ENCODE measurements around the gene CMTM6. TPM values are rescaled to one million over a fixed set of nuclear protein-coding genes. Genes with fewer than 3 reads are reported as not detected.
A peak's percentile ranks its signal among the peaks of the same experiment; 100 is the strongest.

CMTM6 gene
- total and polyA plus RNA-seq, 2 of the 8 experiments (the other 6 are each of a cell fraction or from before 2014, with no cell fraction given) = 24.0 to 51.5 TPM

DNA sequence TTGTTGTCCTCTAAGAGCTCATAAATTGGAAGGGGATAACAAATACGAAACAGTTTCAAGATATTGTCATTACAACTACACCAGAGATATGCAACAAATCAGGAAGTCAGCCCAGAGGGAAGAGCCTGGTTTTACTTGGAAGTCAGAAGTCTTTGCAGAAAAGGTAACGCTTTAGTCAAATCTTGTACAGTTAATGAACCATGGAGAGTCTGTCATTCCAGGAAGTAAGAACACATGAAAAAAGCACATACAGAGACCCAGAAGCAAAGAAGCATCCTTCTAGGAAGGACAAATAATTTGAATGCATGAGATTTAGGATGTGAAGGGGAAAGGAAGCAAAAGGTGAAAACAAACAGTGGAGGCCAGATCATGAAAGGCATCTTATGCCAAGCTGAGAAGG lies 48.4 kb upstream of the CMTM6 start:
- H2BK20ac ChIP-seq (ENCODE audit: low read length) = no peak overlapping the region
- no peak overlapping the region for H3K27ac ChIP-seq (ENCODE audit: low read depth, low read length)
- H3K18ac ChIP-seq (ENCODE audit: extremely low read depth, low read length) = no peak overlapping the region
- H3K4me2 ChIP-seq (ENCODE audit: insufficient read depth in 1 of 2, low read depth in 2 of 2, low read length in 2 of 2) = no peak overlapping the region
- DNase-seq (ENCODE audit: low read depth in 1 of 2, low spot score in 2 of 2) (no peak), FAIRE-seq (peak; percentile 32)
- no peaks in the 10 kb centered on the region for H3K27me3 ChIP-seq (replicated peaks in 1 of 4; ENCODE audit: control insufficient read depth in 3 of 4, extremely low read depth in 1 of 4, insufficient read depth in 3 of 4, low read length in 3 of 4)
- no peak overlapping the region for H2BK12ac ChIP-seq (ENCODE audit: low read depth, low read length)
- H4K91ac ChIP-seq (replicated peaks; ENCODE audit: insufficient read length, low read length) = no peak overlapping the region
- H3K9ac ChIP-seq (replicated peaks in 1 of 4; ENCODE audit: extremely low read depth in 1 of 4, low read depth in 3 of 4, low read length in 3 of 4) = no peak overlapping the region
- H3K9me3 ChIP-seq (ENCODE audit: insufficient read depth in 2 of 2, low read depth in 1 of 2, low read length in 1 of 2) = no peaks in the 10 kb centered on the region
- peaks cover 8% of the 10 kb centered on the region; the same call in 1 of the 2 replicates for H3K79me1 ChIP-seq (ENCODE audit: low read depth, low read length)
- H3K23me2 ChIP-seq (ENCODE audit: low read depth, low read length) = no peaks in the 10 kb centered on the region
- H3K79me2 ChIP-seq (ENCODE audit: control insufficient read depth in 1 of 2, insufficient read depth in 2 of 2, low read length in 2 of 2) = peaks cover 5 to 92% of the 10 kb centered on the region in 2 experiments; a peak in 3 of 4 replicates
- no peaks in the 10 kb centered on the region for H3K36me3 ChIP-seq (ENCODE audit: control insufficient read depth in 2 of 4, insufficient read depth in 4 of 4, low read length in 3 of 4)
- H4K8ac ChIP-seq (ENCODE audit: extremely low read depth, insufficient read depth, low read length) = no peak overlapping the region
- H2AK5ac ChIP-seq (ENCODE audit: low read depth, low read length) = no peak overlapping the region
- H2BK5ac ChIP-seq (ENCODE audit: low read depth, low read length) = no peak overlapping the region
- H3K14ac ChIP-seq (ENCODE audit: insufficient read length) = no peak overlapping the region
- ChIA-PET CTCF (ENCODE audit: partially characterized antibody) (interaction anchor here (1.0 to 1.5 kb wide), 2 partner anchors 42 to 132 kb away, joined by 3 read pairs; no protein-coding TSS in a partner anchor), POLR2A (ENCODE audit: partially characterized antibody) (interaction anchor here (0.9 kb wide), 1 partner anchor 8 kb away, joined by 3 read pairs; no protein-coding TSS in a partner anchor)
- 97% methylated on average over 2 of the region's 2 CpGs; no CpG with 5 or more reads in 1 of the 2 experiments for WGBS, 2 experiments (ENCODE audit: extremely low coverage in 1 of 2, insufficient coverage in 1 of 2, insufficient read length in 1 of 2, insufficient replicate concordance in 2 of 2, low coverage in 1 of 2, low lambda C conversion rate in 2 of 2, missing lambda C conversion rate in 1 of 2)
- H2BK120ac ChIP-seq (replicated peaks; ENCODE audit: low read depth, low read length) = no peak overlapping the region
- peaks cover 0 to 3% (median 1%) of the 10 kb centered on the region in 4 experiments; a peak in 2 of 7 replicates for H3K4me1 ChIP-seq (replicated peaks in 1 of 4; ENCODE audit: control insufficient read depth in 3 of 4, insufficient read depth in 4 of 4, low read length in 3 of 4)
- no peak overlapping the region for H3K23ac ChIP-seq (ENCODE audit: insufficient read length)
- H2AFZ ChIP-seq (ENCODE audit: low read length) = no peak overlapping the region
- no peak overlapping the region for H3K4ac ChIP-seq (replicated peaks; ENCODE audit: insufficient read length, low read depth, low read length)
- H4K5ac ChIP-seq (ENCODE audit: insufficient read length, low read depth, low read length) = no peak overlapping the region
- no peak overlapping the region for H3K56ac ChIP-seq (replicated peaks; ENCODE audit: insufficient read length, low read depth, low read length)
- H3K4me3 ChIP-seq (ENCODE audit: extremely low read depth in 1 of 4, insufficient read depth in 2 of 4, low read depth in 3 of 4, low read length in 4 of 4) = no peak overlapping the region
- H4K20me1 ChIP-seq (replicated peaks in 1 of 2; ENCODE audit: control insufficient read depth in 1 of 2, insufficient read depth in 2 of 2, low read length in 2 of 2) = peaks cover 2 to 13% of the 10 kb centered on the region in 2 experiments
- H2BK15ac ChIP-seq (ENCODE audit: low read length) = no peak overlapping the region
- TF ChIP-seq, protein P1, sequence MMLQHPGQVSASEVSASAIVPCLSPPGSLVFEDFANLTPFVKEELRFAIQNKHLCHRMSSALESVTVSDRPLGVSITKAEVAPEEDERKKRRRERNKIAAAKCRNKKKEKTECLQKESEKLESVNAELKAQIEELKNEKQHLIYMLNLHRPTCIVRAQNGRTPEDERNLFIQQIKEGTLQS (IDR thresholded peaks at IDR 0.05; ENCODE audit: insufficient read depth, low read depth, low read length) = no peak
- TF ChIP-seq, protein P2, sequence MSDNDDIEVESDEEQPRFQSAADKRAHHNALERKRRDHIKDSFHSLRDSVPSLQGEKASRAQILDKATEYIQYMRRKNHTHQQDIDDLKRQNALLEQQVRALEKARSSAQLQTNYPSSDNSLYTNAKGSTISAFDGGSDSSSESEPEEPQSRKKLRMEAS (IDR thresholded peaks at IDR 0.05) = no peak
- TF ChIP-seq YY1 (IDR thresholded peaks at IDR 0.05; ENCODE audit: low read depth, low read length) (no peak), SUZ12 (IDR thresholded peaks at IDR 0.05; ENCODE audit: low read length) (no peak), PHF8 (conservative IDR thresholded peaks at IDR 0.05; ENCODE audit: low read depth, low read length) (no peak)
- TF ChIP-seq, protein P3, sequence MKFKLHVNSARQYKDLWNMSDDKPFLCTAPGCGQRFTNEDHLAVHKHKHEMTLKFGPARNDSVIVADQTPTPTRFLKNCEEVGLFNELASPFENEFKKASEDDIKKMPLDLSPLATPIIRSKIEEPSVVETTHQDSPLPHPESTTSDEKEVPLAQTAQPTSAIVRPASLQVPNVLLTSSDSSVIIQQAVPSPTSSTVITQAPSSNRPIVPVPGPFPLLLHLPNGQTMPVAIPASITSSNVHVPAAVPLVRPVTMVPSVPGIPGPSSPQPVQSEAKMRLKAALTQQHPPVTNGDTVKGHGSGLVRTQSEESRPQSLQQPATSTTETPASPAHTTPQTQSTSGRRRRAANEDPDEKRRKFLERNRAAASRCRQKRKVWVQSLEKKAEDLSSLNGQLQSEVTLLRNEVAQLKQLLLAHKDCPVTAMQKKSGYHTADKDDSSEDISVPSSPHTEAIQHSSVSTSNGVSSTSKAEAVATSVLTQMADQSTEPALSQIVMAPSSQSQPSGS (IDR thresholded peaks at IDR 0.05; ENCODE audit: low read length) = no peak

Data from H1 (cell line).